ENCODE measurements around the gene PLD1. TPM values are rescaled to one million over a fixed set of nuclear protein-coding genes. Genes with fewer than 3 reads are reported as not detected.
"Not testable (repeated sequence)": the region's sequence is repeated elsewhere in the genome, so short reads cannot be mapped to it uniquely, and the experiment has no call there.

The PLD1 gene
- total RNA-seq, 2 donors from 2014 or later, result 12.8 to 15.8 TPM

DNA sequence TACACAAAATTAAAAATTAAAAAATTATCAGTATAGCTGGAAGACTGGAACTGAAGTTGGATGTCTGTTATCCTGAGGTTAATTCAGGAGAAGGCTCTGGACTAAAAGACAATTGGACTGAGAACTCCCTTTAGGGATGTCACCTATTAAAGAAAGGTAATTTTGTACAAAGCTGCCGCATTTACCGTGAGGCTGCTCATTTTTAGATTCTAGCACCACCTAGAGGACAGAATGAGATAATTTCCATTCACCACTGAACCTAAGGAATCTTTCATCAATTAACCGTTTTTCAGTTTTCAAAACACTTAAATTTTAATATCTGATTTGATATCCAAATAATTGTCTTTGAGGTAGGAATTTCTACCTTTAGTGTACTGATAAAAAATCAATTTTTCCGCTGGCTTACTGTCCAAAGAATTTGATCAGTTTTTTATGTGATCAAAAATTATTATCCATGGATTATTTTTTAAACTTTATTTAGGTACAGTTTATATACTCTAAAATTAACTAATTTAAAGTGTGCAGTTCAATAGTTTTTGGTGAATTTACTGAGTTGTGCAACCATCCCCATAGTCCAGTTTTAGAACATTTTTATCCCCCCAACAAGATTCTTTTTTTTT, 243.4 kb downstream of the PLD1 start:
- DNase-seq (ENCODE audit: low spot score), result peak; percentile 6
- intact Hi-C loops (cut with DNase I), result loop anchor here (2.0 to 10.0 kb wide), 3 partner anchors 412 to 606 kb away; no protein-coding TSS in a partner anchor
- no peaks in the 10 kb centered on the region for H3K4me1 ChIP-seq (replicated peaks)
- no peak overlapping the region for H3K27ac ChIP-seq
- no peaks in the 10 kb centered on the region for H3K36me3 ChIP-seq
- no peaks in the 10 kb centered on the region for H3K9me3 ChIP-seq
- 5% methylated on average over 4 of the region's 4 CpGs for WGBS
- no peaks in the 10 kb centered on the region for H3K27me3 ChIP-seq (replicated peaks; ENCODE audit: insufficient read depth)
- H3K4me3 ChIP-seq, result no peak overlapping the region
- TF ChIP-seq, protein P1, sequence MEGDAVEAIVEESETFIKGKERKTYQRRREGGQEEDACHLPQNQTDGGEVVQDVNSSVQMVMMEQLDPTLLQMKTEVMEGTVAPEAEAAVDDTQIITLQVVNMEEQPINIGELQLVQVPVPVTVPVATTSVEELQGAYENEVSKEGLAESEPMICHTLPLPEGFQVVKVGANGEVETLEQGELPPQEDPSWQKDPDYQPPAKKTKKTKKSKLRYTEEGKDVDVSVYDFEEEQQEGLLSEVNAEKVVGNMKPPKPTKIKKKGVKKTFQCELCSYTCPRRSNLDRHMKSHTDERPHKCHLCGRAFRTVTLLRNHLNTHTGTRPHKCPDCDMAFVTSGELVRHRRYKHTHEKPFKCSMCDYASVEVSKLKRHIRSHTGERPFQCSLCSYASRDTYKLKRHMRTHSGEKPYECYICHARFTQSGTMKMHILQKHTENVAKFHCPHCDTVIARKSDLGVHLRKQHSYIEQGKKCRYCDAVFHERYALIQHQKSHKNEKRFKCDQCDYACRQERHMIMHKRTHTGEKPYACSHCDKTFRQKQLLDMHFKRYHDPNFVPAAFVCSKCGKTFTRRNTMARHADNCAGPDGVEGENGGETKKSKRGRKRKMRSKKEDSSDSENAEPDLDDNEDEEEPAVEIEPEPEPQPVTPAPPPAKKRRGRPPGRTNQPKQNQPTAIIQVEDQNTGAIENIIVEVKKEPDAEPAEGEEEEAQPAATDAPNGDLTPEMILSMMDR (IDR thresholded peaks at IDR 0.05), result peak; percentile 53 to 86 (median 76)
- TF ChIP-seq POLR2AphosphoS5 (IDR thresholded peaks at IDR 0.05), result no peak
- TF ChIP-seq POLR2A (IDR thresholded peaks at IDR 0.05), result no peak

DNA sequence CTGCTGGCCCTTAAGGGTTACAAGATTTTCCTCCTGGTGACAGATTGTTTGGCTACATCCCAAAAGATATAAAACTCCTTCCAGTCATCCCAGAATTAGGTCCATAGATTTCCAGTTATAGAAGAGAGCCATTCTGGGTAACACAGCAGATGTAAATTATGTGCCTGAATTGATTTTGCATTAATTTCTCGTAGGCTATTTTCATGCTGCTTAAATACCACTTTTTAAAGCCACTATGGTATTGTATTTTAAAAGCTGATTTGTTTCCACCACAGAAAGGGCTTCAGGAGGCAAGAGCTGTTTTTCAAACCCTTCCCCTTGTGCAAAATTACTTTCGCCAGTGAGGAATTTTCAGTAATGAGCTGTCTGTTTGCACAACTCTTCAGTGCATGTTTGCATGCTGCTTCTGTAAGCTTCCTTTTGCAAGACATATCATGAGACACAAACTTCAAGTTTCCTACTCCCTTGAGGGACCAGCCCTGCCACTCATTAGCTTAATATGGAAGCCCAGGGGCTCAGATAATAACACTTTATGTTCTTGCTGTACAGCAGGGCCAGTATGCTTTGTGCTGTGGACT, 244.7 kb downstream of the PLD1 start:
- H3K9me3 ChIP-seq, result no peaks in the 10 kb centered on the region
- intact Hi-C loops (cut with DNase I), result loop anchor here (2.0 to 10.0 kb wide), 3 partner anchors 411 to 605 kb away; no protein-coding TSS in a partner anchor
- 86% methylated on average over 2 of the region's 2 CpGs for WGBS
- TF ChIP-seq POLR2AphosphoS5 (IDR thresholded peaks at IDR 0.05) (no peak), POLR2A (IDR thresholded peaks at IDR 0.05) (no peak)
- TF ChIP-seq, protein P1 (IDR thresholded peaks at IDR 0.05), result no peak
- no peak overlapping the region for H3K4me3 ChIP-seq
- H3K27me3 ChIP-seq (replicated peaks; ENCODE audit: insufficient read depth), result no peaks in the 10 kb centered on the region
- DNase-seq (ENCODE audit: low spot score), result no peak
- H3K4me1 ChIP-seq (replicated peaks), result no peaks in the 10 kb centered on the region
- H3K36me3 ChIP-seq, result no peaks in the 10 kb centered on the region
- H3K27ac ChIP-seq, result no peak overlapping the region

DNA sequence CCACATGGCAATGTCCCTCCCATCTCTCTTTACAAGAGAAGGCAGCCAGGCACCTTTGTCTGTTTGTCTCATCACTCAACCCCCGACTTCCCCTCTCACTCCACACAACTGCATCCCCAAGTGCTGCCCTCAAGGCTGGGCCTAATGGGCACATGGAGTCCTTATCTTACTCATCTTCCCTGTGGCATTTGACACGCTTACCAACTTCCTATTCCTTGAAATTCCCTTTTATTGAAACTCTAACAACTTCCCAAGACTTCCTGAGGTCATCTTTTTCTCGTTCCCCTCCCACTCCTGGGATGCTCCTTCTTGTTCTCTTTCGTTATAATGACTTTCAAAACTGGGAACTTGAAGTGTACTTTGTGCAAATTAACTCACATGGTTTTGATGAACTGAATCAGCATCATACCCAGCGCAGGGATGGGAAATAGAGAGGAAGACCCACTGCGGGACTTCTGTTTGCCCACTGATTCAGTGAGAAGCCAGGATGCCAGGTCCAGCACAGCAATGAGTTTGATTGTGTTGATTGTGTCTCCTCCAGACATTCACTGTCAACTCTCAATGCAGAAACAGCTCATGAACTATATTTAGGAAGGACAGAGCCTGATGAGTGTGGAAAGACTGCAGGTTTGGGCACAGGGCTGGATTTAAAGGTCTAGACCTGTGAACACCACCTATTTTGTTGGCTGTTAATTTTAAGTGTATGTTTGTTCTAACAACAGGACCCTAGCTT, 245.4 kb downstream of the PLD1 start:
- no peak for DNase-seq (ENCODE audit: low spot score)
- WGBS, result 76% methylated on average over 6 of the region's 6 CpGs
- H3K9me3 ChIP-seq, result no peaks in the 10 kb centered on the region
- intact Hi-C loops (cut with DNase I), result loop anchor here (10.0 kb wide), 1 partner anchor 410 kb away; no protein-coding TSS in a partner anchor
- H3K36me3 ChIP-seq, result no peaks in the 10 kb centered on the region
- H3K4me3 ChIP-seq, result no peak overlapping the region
- H3K27me3 ChIP-seq (replicated peaks; ENCODE audit: insufficient read depth), result no peaks in the 10 kb centered on the region
- H3K4me1 ChIP-seq (replicated peaks), result no peaks in the 10 kb centered on the region
- no peak overlapping the region for H3K27ac ChIP-seq
- TF ChIP-seq POLR2A (IDR thresholded peaks at IDR 0.05) (no peak), POLR2AphosphoS5 (IDR thresholded peaks at IDR 0.05) (no peak)
- TF ChIP-seq, protein P1 (IDR thresholded peaks at IDR 0.05), result no peak

DNA sequence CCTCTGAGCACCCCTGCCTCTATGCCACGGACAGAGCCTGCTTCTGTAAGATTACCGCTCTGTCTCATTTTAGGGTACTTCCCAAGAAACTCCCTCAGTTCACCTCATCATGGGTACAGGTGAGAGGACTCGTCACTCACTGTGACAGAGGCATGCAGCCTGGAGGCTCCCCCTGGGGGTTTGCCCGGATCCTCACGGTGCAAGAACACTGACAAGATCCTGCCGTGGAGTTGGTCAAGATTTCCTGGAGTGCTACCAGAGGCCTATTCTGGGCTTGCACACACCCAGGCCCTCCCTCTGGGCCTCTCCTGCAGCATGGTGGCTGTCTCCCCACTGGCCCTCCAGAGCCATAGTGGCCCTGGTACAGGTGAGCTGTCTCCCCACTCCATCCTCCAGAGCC, 247.0 kb downstream of the PLD1 start:
- no peaks in the 10 kb centered on the region for H3K27me3 ChIP-seq (replicated peaks; ENCODE audit: insufficient read depth)
- 90% methylated on average over 6 of the region's 6 CpGs for WGBS
- no peak overlapping the region for H3K4me3 ChIP-seq
- H3K9me3 ChIP-seq, result no peaks in the 10 kb centered on the region
- TF ChIP-seq, protein P1 (IDR thresholded peaks at IDR 0.05), result no peak
- TF ChIP-seq POLR2A (IDR thresholded peaks at IDR 0.05), result no peak
- TF ChIP-seq POLR2AphosphoS5 (IDR thresholded peaks at IDR 0.05), result no peak
- no peaks in the 10 kb centered on the region for H3K36me3 ChIP-seq
- no peak overlapping the region for H3K27ac ChIP-seq
- DNase-seq (ENCODE audit: low spot score), result no peak
- H3K4me1 ChIP-seq (replicated peaks), result no peaks in the 10 kb centered on the region
- intact Hi-C loops (cut with DNase I), result loop anchor here (10.0 kb wide), 1 partner anchor 408 kb away; no protein-coding TSS in a partner anchor

DNA sequence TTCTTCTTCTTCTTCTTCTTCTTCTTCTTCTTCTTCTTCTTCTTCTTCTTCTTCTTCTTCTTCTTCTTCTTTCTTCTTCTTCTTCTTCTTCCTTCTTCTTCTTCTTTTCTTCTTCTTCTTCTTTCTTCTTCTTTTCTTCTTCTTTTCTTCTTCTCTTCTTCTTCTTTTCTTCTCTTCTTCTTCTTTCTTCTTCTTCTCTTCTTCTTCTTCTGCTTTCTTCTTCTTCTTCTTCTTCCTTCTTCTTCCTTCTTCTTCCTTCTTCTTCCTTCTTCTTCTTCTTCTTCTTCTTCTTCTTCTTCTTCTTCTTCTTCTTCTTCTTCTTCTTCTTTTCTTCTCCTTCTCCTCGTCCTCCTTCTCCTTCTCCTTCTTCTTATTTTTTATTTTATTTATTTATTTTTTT, 247.8 kb downstream of the PLD1 start:
- H3K4me3 ChIP-seq; DNase-seq (ENCODE audit: low spot score); H3K4me1 ChIP-seq (replicated peaks); H3K27me3 ChIP-seq (replicated peaks; ENCODE audit: insufficient read depth); H3K9me3 ChIP-seq; H3K36me3 ChIP-seq; H3K27ac ChIP-seq: not testable (repeated sequence)
- no CpG with 5 or more reads among the region's 1 CpG for WGBS
- intact Hi-C loops (cut with DNase I), result loop anchor here (10.0 kb wide), 1 partner anchor 408 kb away; no protein-coding TSS in a partner anchor
